GM12878 (cell line): ENCODE measurements around the gene COL28A1. TPM values are rescaled to one million over a fixed set of nuclear protein-coding genes. Genes with fewer than 3 reads are reported as not detected.

ENCODE experiments used
- BACH1 ChIP-seq: fragments of 450-650 bp; IDR thresholded peaks from 2 replicates; pipeline ENCODE4 v1.6.1; 2017; ENCODE audit warnings: mild to moderate bottlenecking, borderline replicate concordance
- CBX3 ChIP-seq: fragments of 200-600 bp; sonication (generic); IDR thresholded peaks from 2 replicates; pipeline ENCODE4 v1.6.1; 2016; ENCODE audit warnings: low read depth, borderline replicate concordance
- ETV6 ChIP-seq, 2 experiments: fragments of 450-650 bp in 1 of 2; IDR thresholded peaks in 1 of 2; conservative IDR thresholded peaks in 1 of 2; 2 replicates each; pipeline ENCODE4 v1.6.1; 2014; ENCODE audit warnings: antibody characterized with exemption in 1 of 2, borderline replicate concordance in 1 of 2, low read depth in 1 of 2, mild to moderate bottlenecking in 1 of 2, moderate library complexity in 1 of 2
- HDAC2 ChIP-seq: fragments of 200-600 bp; sonication (generic); IDR thresholded peaks from 2 replicates; pipeline ENCODE4 v1.6.1; 2017
- IKZF2 ChIP-seq, 2 experiments: fragments of 450-650 bp; IDR thresholded peaks; 2 replicates each; pipeline ENCODE4 v1.6.1; 2017; ENCODE audit warnings: mild to moderate bottlenecking in 2 of 2, moderate library complexity in 2 of 2
- MXI1 ChIP-seq: fragments of 150-350 bp; IDR thresholded peaks from 2 replicates; pipeline ENCODE4 v1.6.1; 2011; ENCODE audit warnings: low read depth, mild to moderate bottlenecking, inconsistent platforms, low read length, improper control_type of control experiment
- NBN ChIP-seq: fragments of 450-650 bp; IDR thresholded peaks from 2 replicates; pipeline ENCODE4 v1.6.1; 2016
- NFYB ChIP-seq: IDR thresholded peaks from 2 replicates; pipeline ENCODE4 v1.6.1; 2011; ENCODE audit warnings: low read depth, mild to moderate bottlenecking, low read length, improper control_type of control experiment, moderate library complexity; ENCODE audit not compliant: insufficient read depth
- NRF1 ChIP-seq: conservative IDR thresholded peaks from 2 replicates; pipeline ENCODE4 v1.6.1; 2011; ENCODE audit warnings: mild to moderate bottlenecking, low read depth, low read length, improper control_type of control experiment
- PML ChIP-seq: IDR thresholded peaks from 2 replicates; pipeline ENCODE4 v1.6.1; 2012; ENCODE audit warnings: low read length, inconsistent platforms
- RUNX3 ChIP-seq: IDR thresholded peaks from 2 replicates; pipeline ENCODE4 v1.6.1; 2012; ENCODE audit warnings: low read length, inconsistent platforms
- SIX5 ChIP-seq: IDR thresholded peaks from 2 replicates; pipeline ENCODE4 v1.6.1; 2011; ENCODE audit warnings: mild to moderate bottlenecking, low read depth, low read length, moderate library complexity; ENCODE audit not compliant: severe bottlenecking
- SPI1 ChIP-seq: IDR thresholded peaks from 2 replicates; pipeline ENCODE4 v1.6.1; 2011; ENCODE audit warnings: low read depth, mild to moderate bottlenecking, low read length, moderate library complexity, borderline replicate concordance; ENCODE audit not compliant: insufficient read depth
- SUZ12 ChIP-seq: fragments of 200-600 bp; sonication (generic); IDR thresholded peaks from one replicate; pipeline ENCODE4 v1.6.1; 2018; ENCODE audit warnings: antibody characterized with exemption, mild to moderate bottlenecking; ENCODE audit not compliant: unreplicated experiment
- ZNF274 ChIP-seq: IDR thresholded peaks from one replicate; pipeline ENCODE4 v1.8.0; 2011; ENCODE audit not compliant: insufficient read length, insufficient read depth
- polyA plus RNA-seq, 11 experiments: library from polyadenylated mRNA; depleted of rRNA in 4 of 11; unstranded in 6 of 11; stranded (reverse) in 5 of 11; fragments of >200 nt; fragmentation: Nextera tagmentation in 4 of 11; fragmentation: Illumina TruSeq in 1 of 11; extraction: Ambion mirVana in 4 of 11; extraction: Trizol in 1 of 11; gene quantifications; 1 replicate in 1 of 11; 2 replicates in 10 of 11; pipeline versions ENCODE4 v1.2.1 to v1.2.3, GENCODE V29; 2011 to 2016; ENCODE audit warnings: inconsistent platforms in 2 of 11, missing spikeins in 2 of 11, low read depth in 1 of 11
- total RNA-seq, 4 experiments: library from RNA; depleted of rRNA in 3 of 4; stranded (reverse); fragments of >200 nt in 3 of 4; fragmentation: Illumina TruSeq in 1 of 4; extraction: Trizol in 1 of 4; gene quantifications; 2 replicates each; pipeline versions ENCODE4 v1.2.1 to v1.2.3, GENCODE V29; 2013 to 2021
- TF ChIP-seq, protein P1 (sequence below): fragments of 450-650 bp; IDR thresholded peaks from 2 replicates; pipeline ENCODE4 v1.6.1; 2016; ENCODE audit warnings: mild to moderate bottlenecking
- TF ChIP-seq, protein P2 (sequence below): IDR thresholded peaks from 2 replicates; pipeline ENCODE4 v1.6.1; 2011; ENCODE audit warnings: borderline replicate concordance, low read depth, mild to moderate bottlenecking, moderate library complexity, low read length; ENCODE audit not compliant: insufficient read depth, poor library complexity, severe bottlenecking
- TF ChIP-seq, protein P3 (sequence below): IDR thresholded peaks from 2 replicates; pipeline ENCODE4 v1.6.1; 2011; ENCODE audit warnings: low read depth, mild to moderate bottlenecking, low read length, moderate library complexity, borderline replicate concordance; ENCODE audit errors: extremely low read depth

Gene COL28A1
- total and polyA plus RNA-seq, 10 of the 15 experiments (the other 5 are each of a cell fraction or from before 2014, with no cell fraction given) = 0.05 to 0.22 TPM; not detected in 8

DNA sequence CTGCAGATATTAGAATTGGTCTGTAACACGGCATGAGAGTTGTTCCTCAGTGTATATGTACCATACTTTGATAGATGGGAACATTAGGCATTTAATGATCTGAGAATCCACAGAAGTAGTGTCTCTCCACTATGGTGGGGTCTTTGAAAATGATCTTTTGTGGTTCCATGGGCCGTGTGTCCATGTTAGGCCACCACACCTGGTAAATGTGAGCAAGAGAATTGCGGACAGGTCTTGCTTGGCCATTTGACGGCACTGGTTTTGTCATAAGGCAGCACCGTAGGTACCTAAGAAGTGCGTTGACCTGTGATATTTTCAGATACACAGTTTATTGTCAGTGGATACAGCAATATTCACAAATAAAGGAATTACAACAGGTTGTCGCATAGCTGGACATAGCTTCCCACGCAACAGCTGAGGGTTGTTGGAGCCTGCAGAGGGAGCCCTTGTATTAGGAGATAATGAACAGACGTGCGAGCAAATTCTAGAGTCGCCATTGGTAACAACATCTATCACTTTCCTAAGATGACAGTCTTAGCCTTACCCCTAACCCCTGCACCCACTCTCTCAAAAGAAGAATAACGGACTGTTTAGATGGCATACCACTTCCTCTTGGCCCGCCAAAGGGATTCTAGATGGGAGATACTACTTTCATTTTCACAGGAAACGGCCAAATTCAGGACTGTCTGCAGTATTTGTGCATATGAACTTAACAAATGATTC is 111.4 kb downstream of the COL28A1 start (continued):
- TF ChIP-seq ETV6 (conservative IDR thresholded peaks at IDR 0.05 in 1 of 2, IDR thresholded peaks at IDR 0.05 in 1 of 2; ENCODE audit: borderline replicate concordance in 1 of 2, low read depth in 1 of 2) = peak in 1 of 2 experiments; percentile 37; a peak in 1 of 4 replicates
- no peak for TF ChIP-seq NRF1
- TF ChIP-seq NBN = no peak
- TF ChIP-seq HDAC2 = no peak
- peak in 1 of 2 experiments; percentile 10; a peak in 1 of 4 replicates for TF ChIP-seq IKZF2 (IDR thresholded peaks at IDR 0.05)
- TF ChIP-seq, protein P1, sequence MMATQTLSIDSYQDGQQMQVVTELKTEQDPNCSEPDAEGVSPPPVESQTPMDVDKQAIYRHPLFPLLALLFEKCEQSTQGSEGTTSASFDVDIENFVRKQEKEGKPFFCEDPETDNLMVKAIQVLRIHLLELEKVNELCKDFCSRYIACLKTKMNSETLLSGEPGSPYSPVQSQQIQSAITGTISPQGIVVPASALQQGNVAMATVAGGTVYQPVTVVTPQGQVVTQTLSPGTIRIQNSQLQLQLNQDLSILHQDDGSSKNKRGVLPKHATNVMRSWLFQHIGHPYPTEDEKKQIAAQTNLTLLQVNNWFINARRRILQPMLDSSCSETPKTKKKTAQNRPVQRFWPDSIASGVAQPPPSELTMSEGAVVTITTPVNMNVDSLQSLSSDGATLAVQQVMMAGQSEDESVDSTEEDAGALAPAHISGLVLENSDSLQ = peak; percentile 85
- TF ChIP-seq RUNX3 = peak; percentile 37
- TF ChIP-seq, protein P2, sequence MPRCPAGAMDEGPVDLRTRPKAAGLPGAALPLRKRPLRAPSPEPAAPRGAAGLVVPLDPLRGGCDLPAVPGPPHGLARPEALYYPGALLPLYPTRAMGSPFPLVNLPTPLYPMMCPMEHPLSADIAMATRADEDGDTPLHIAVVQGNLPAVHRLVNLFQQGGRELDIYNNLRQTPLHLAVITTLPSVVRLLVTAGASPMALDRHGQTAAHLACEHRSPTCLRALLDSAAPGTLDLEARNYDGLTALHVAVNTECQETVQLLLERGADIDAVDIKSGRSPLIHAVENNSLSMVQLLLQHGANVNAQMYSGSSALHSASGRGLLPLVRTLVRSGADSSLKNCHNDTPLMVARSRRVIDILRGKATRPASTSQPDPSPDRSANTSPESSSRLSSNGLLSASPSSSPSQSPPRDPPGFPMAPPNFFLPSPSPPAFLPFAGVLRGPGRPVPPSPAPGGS = no peak
- peak; percentile 67; the same call in 1 of the 2 replicates for TF ChIP-seq SPI1
- TF ChIP-seq SUZ12 = no peak
- no peak for TF ChIP-seq SIX5
- TF ChIP-seq CBX3 = no peak
- TF ChIP-seq NFYB = no peak
- no peak for TF ChIP-seq PML
- no peak for TF ChIP-seq ZNF274
- TF ChIP-seq, protein P3, sequence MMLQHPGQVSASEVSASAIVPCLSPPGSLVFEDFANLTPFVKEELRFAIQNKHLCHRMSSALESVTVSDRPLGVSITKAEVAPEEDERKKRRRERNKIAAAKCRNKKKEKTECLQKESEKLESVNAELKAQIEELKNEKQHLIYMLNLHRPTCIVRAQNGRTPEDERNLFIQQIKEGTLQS = no peak
- no peak for TF ChIP-seq MXI1
- no peak for TF ChIP-seq BACH1
- TF ChIP-seq, all 136 proteins: peak for 17
